Neuronal stem cell (in vitro differentiated cells): ENCODE data around the gene B4GALNT4.

Source experiments
- DNase-seq: peaks from one replicate; pipeline ENCODE4 v3.0.0-alpha.2; 2013; ENCODE audit warnings: low spot score
- H2AFZ ChIP-seq: one replicate; pipeline ENCODE4 v1.6.1; 2013; ENCODE audit warnings: mild to moderate bottlenecking, low read length, inconsistent platforms
- H2AK5ac ChIP-seq: 2 replicates; pipeline ENCODE4 v1.6.1; 2013; ENCODE audit warnings: low read depth, mild to moderate bottlenecking, inconsistent platforms, low read length, moderate library complexity, mixed read lengths
- H2BK120ac ChIP-seq: 2 replicates; pipeline ENCODE4 v1.6.1; 2013; ENCODE audit warnings: low read depth, mild to moderate bottlenecking, inconsistent platforms, low read length, moderate library complexity, mixed read lengths
- H2BK12ac ChIP-seq: one replicate; pipeline ENCODE4 v1.6.1; 2013; ENCODE audit warnings: low read length, inconsistent platforms
- H2BK15ac ChIP-seq: 2 replicates; pipeline ENCODE4 v1.6.1; 2013; ENCODE audit warnings: mild to moderate bottlenecking, low read length, inconsistent platforms, mixed read lengths
- H2BK5ac ChIP-seq: one replicate; pipeline ENCODE4 v1.6.1; 2013; ENCODE audit warnings: inconsistent platforms, mild to moderate bottlenecking, low read length, moderate library complexity
- H3K14ac ChIP-seq: one replicate; pipeline ENCODE4 v1.6.1; 2013; ENCODE audit warnings: low read length, inconsistent platforms
- H3K18ac ChIP-seq: 2 replicates; pipeline ENCODE4 v1.6.1; 2013; ENCODE audit warnings: low read length, inconsistent platforms
- H3K23ac ChIP-seq: 2 replicates; pipeline ENCODE4 v1.6.1; 2013; ENCODE audit warnings: low read depth, mild to moderate bottlenecking, mixed read lengths, low read length, inconsistent platforms; ENCODE audit not compliant: poor library complexity
- H3K27ac ChIP-seq: replicated peaks from 3 replicates; pipeline ENCODE4 v1.5.1; 2013; ENCODE audit warnings: low read length, inconsistent platforms
- H3K27me3 ChIP-seq, 3 experiments: 2 replicates each; pipeline ENCODE4 v1.6.1; 2013; ENCODE audit warnings: low read length in 3 of 3, mild to moderate bottlenecking in 2 of 3, inconsistent platforms in 1 of 3, low read depth in 1 of 3, mixed read lengths in 1 of 3, moderate library complexity in 1 of 3; ENCODE audit not compliant: control insufficient read depth in 3 of 3, insufficient read depth in 3 of 3
- H3K36me3 ChIP-seq, 2 donors: replicated peaks in 1 of 2; 2 replicates each; pipeline ENCODE4 v1.6.1; 2013; ENCODE audit warnings: low read length in 2 of 2; ENCODE audit not compliant: control insufficient read depth in 2 of 2, insufficient read depth in 2 of 2
- H3K4ac ChIP-seq: 2 replicates; pipeline ENCODE4 v1.6.1; 2013; ENCODE audit warnings: inconsistent platforms, mild to moderate bottlenecking, low read length, moderate library complexity
- H3K4me1 ChIP-seq, 2 donors: 1 replicate in 1 of 2; 2 replicates in 1 of 2; pipeline ENCODE4 v1.6.1; 2013; ENCODE audit warnings: low read length in 2 of 2, low read depth in 1 of 2; ENCODE audit not compliant: control insufficient read depth in 2 of 2, insufficient read depth in 1 of 2
- H3K4me2 ChIP-seq: one replicate; pipeline ENCODE4 v1.6.1; 2013; ENCODE audit warnings: mild to moderate bottlenecking, low read length, inconsistent platforms; ENCODE audit not compliant: insufficient read depth, poor library complexity, severe bottlenecking
- H3K4me3 ChIP-seq, 2 donors: 2 replicates each; pipeline ENCODE4 v1.5.1; 2013; ENCODE audit warnings: low read length in 2 of 2, mild to moderate bottlenecking in 2 of 2, inconsistent platforms in 1 of 2, moderate library complexity in 1 of 2
- H3K79me1 ChIP-seq: one replicate; pipeline ENCODE4 v1.6.1; 2013; ENCODE audit warnings: low read depth, mild to moderate bottlenecking, inconsistent platforms, low read length, moderate library complexity
- H3K9ac ChIP-seq: one replicate; pipeline ENCODE4 v1.6.1; 2013; ENCODE audit warnings: mild to moderate bottlenecking, low read depth, low read length, inconsistent platforms; ENCODE audit not compliant: poor library complexity
- H3K9me3 ChIP-seq, 2 donors: replicated peaks in 1 of 2; 2 replicates each; pipeline versions ENCODE3 to v1.6.1; 2013; ENCODE audit warnings: low read length in 2 of 2, mild to moderate bottlenecking in 2 of 2, inconsistent platforms in 1 of 2, low read depth in 1 of 2, mixed read lengths in 1 of 2, moderate library complexity in 1 of 2; ENCODE audit not compliant: control insufficient read depth in 2 of 2, insufficient read depth in 1 of 2
- H4K8ac ChIP-seq: one replicate; pipeline ENCODE4 v1.6.1; 2013; ENCODE audit warnings: low read depth, mild to moderate bottlenecking, inconsistent platforms, low read length, moderate library complexity
- H4K91ac ChIP-seq: one replicate; pipeline ENCODE4 v1.6.1; 2013; ENCODE audit warnings: low read length, low read depth, mild to moderate bottlenecking, inconsistent platforms; ENCODE audit not compliant: poor library complexity
- WGBS, 2 donors: extraction: QIAGEN DNeasy Blood & Tissue Kit; methylation state at CpG; one replicate each; pipeline ENCODE4 v1.1.7; 2013; ENCODE audit warnings: missing lambda C conversion rate in 2 of 2, mixed read lengths in 1 of 2; ENCODE audit not compliant: insufficient read length in 2 of 2, insufficient replicate concordance in 1 of 2; ENCODE audit errors: extremely low coverage in 2 of 2; 5-methylcytosine and 5-hydroxymethylcytosine counted together

B4GALNT4 gene

GRCh38 chr11:329886-330253 is 39.4 kb upstream of the B4GALNT4 start:
- Histone ChIP-seq H3K27ac (no peak overlapping the region), H2BK120ac (no peak overlapping the region), H2BK15ac (peak overlapping the region; percentile 91), H4K8ac (no peak overlapping the region), H3K4me2 (no peak overlapping the region), H3K18ac (no peak overlapping the region), H3K4me1 (peaks cover 15 to 27% of the 10 kb centered on the region in 2 donors), H3K4ac (no peak overlapping the region), H3K14ac (no peak overlapping the region), H2BK5ac (peak overlapping the region; percentile 95), H3K79me1 (no peaks in the 10 kb centered on the region), H2AK5ac (peak overlapping the region; percentile 96), H3K36me3 (no peaks in the 10 kb centered on the region), H3K4me3 (no peak overlapping the region), H2AFZ (no peak overlapping the region), H3K27me3 (no peaks in the 10 kb centered on the region), H3K23ac (no peak overlapping the region), H2BK12ac (peak overlapping the region; percentile 67), H3K9ac (no peak overlapping the region), H4K91ac (no peak overlapping the region), H3K9me3 (peaks cover 3 to 18% of the 10 kb centered on the region in 2 donors)
- no peak for DNase-seq
- no CpG with 5 or more reads among the region's 2 CpGs for WGBS, 2 donors

- H3K18ac ChIP-seq: peak overlapping the region; percentile 12
- no peaks in the 10 kb centered on the region for H3K27me3 ChIP-seq
- H2AFZ ChIP-seq: no peak overlapping the region
- peak overlapping the region; percentile 95 for H4K91ac ChIP-seq
- H2BK5ac ChIP-seq: peak overlapping the region; percentile 95
- H3K36me3 ChIP-seq: no peaks in the 10 kb centered on the region
- no CpG with 5 or more reads among the region's 14 CpGs for WGBS, 2 donors
- peaks cover 16 to 28% of the 10 kb centered on the region in 2 donors for H3K4me1 ChIP-seq
- H3K4ac ChIP-seq: no peak overlapping the region
- H2BK12ac ChIP-seq: peak overlapping the region; percentile 67
- H3K4me2 ChIP-seq: no peak overlapping the region
- no peak overlapping the region for H2BK120ac ChIP-seq
- H4K8ac ChIP-seq: no peak overlapping the region
- H3K23ac ChIP-seq: peak overlapping the region; percentile 46
- peak overlapping the region; percentile 96 for H2AK5ac ChIP-seq
- DNase-seq: no peak
- peaks cover 3 to 18% of the 10 kb centered on the region in 2 donors for H3K9me3 ChIP-seq
- no peak overlapping the region for H3K9ac ChIP-seq
- H3K27ac ChIP-seq: no peak overlapping the region
- H2BK15ac ChIP-seq: peak overlapping the region; percentile 91
- H3K79me1 ChIP-seq: no peaks in the 10 kb centered on the region
- H3K14ac ChIP-seq: peak overlapping the region; percentile 67
- H3K4me3 ChIP-seq: no peak overlapping the region
These were observed 39.0 kb upstream of the B4GALNT4 start for GRCh38 chr11:330307-330693.

DNA sequence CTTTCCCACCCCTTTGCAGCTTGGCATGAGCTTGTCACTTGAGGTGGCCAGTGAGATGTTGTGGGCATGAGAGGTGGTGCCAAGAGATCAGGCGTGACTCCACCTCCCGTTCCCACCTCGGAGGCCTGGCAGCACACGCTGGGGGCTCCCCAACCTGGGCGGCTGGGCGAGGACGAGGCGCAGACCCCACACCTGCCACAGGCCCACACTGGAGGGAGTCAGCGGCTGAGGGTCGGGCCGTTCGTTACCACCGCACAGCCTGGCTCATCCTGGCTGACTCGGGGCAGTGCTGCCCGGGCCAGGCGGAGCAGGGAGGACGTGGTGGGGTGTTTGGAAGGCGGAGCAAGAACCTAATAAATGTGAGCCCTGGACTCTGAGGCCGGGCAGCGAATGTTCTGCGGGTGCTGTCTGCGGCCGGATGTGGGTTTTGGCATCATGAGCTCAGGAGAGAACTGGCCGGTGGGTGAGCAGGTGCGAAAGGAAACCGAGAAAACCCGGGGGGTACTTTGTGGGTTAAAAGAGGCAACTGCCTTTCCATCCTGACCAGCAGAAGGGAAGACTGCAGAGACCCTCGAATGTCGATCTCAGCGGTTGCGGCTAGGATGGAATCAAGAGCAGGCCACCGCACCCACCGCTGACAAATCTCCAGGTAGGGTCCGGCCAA is 38.5 kb upstream of the B4GALNT4 start:
- DNase-seq: no peak
- Histone ChIP-seq H3K79me1 (no peaks in the 10 kb centered on the region), H3K4me3 (no peak overlapping the region), H4K91ac (peak overlapping the region; percentile 95), H2BK120ac (no peak overlapping the region), H3K18ac (peak overlapping the region; percentile 12), H3K23ac (peak overlapping the region; percentile 46), H3K4me1 (peaks cover 21 to 30% of the 10 kb centered on the region in 2 donors), H3K9ac (no peak overlapping the region), H3K9me3 (peaks cover 3 to 18% of the 10 kb centered on the region in 2 donors), H3K4ac (no peak overlapping the region), H3K27me3 (no peaks in the 10 kb centered on the region), H4K8ac (no peak overlapping the region), H2BK5ac (peak overlapping the region; percentile 95), H2BK12ac (peak overlapping the region; percentile 67), H3K4me2 (no peak overlapping the region), H3K14ac (peak overlapping the region; percentile 67), H2AFZ (no peak overlapping the region), H2BK15ac (peak overlapping the region; percentile 91), H3K27ac (no peak overlapping the region), H3K36me3 (no peaks in the 10 kb centered on the region), H2AK5ac (peak overlapping the region; percentile 96)
- no CpG with 5 or more reads among the region's 34 CpGs for WGBS, 2 donors

GRCh38 chr11:331358-332060 is 37.8 kb upstream of the B4GALNT4 start:
- H3K14ac ChIP-seq: no peak overlapping the region
- no peak overlapping the region for H3K4me3 ChIP-seq
- no peak overlapping the region for H3K4ac ChIP-seq
- no peak overlapping the region for H3K4me2 ChIP-seq
- H3K23ac ChIP-seq: no peak overlapping the region
- DNase-seq: no peak
- peak overlapping the region; percentile 67 for H2BK12ac ChIP-seq
- no peak overlapping the region for H4K8ac ChIP-seq
- H2BK5ac ChIP-seq: peak overlapping the region; percentile 95
- no peaks in the 10 kb centered on the region for H3K36me3 ChIP-seq
- peak overlapping the region; percentile 64 for H3K18ac ChIP-seq
- H3K9me3 ChIP-seq: peaks cover 3 to 18% of the 10 kb centered on the region in 2 donors
- H2AK5ac ChIP-seq: peak overlapping the region; percentile 96
- WGBS, 2 donors: no CpG with 5 or more reads among the region's 19 CpGs
- H3K27ac ChIP-seq: no peak overlapping the region
- H2BK120ac ChIP-seq: no peak overlapping the region
- H3K9ac ChIP-seq: no peak overlapping the region
- H3K27me3 ChIP-seq: no peaks in the 10 kb centered on the region
- H3K79me1 ChIP-seq: no peaks in the 10 kb centered on the region
- H3K4me1 ChIP-seq: peaks cover 26 to 33% of the 10 kb centered on the region in 2 donors
- no peak overlapping the region for H2AFZ ChIP-seq
- peak overlapping the region; percentile 91 for H2BK15ac ChIP-seq
- H4K91ac ChIP-seq: no peak overlapping the region
